Neutrophil (primary cell): ENCODE data around the gene ARID5B.

ENCODE experiments used
- H3K27ac ChIP-seq: fragments of 200-600 bp; sonication (generic); 2 replicates; pipeline ENCODE4 v1.5.1; 2016; ENCODE audit warnings: mild to moderate bottlenecking, moderate library complexity
- H3K27me3 ChIP-seq: fragments of 200-600 bp; sonication (generic); 2 replicates; pipeline ENCODE4 v1.6.0; 2016; ENCODE audit warnings: mild to moderate bottlenecking
- H3K36me3 ChIP-seq: fragments of 200-600 bp; sonication (generic); 2 replicates; pipeline ENCODE4 v1.5.1; 2017
- H3K4me1 ChIP-seq, 2 experiments: fragments of 200-600 bp in 1 of 2; sonication (generic) in 1 of 2; 1 replicate in 1 of 2; 2 replicates in 1 of 2; pipeline versions ENCODE4 v1.5.1 to v1.6.1; 2013 to 2016; ENCODE audit warnings: low read depth in 1 of 2, low read length in 1 of 2, mild to moderate bottlenecking in 1 of 2, moderate library complexity in 1 of 2; ENCODE audit not compliant: control insufficient read depth in 1 of 2, insufficient read depth in 1 of 2
- H3K4me3 ChIP-seq, 2 experiments: fragments of 200-600 bp in 1 of 2; sonication (generic) in 1 of 2; 1 replicate in 1 of 2; 2 replicates in 1 of 2; pipeline ENCODE4 v1.5.1; 2013 to 2016; ENCODE audit warnings: low read depth in 1 of 2, low read length in 1 of 2, mild to moderate bottlenecking in 1 of 2, moderate library complexity in 1 of 2
- H3K9me3 ChIP-seq: fragments of 200-600 bp; sonication (generic); 2 replicates; pipeline ENCODE4 v1.5.1; 2016
- TF ChIP-seq, protein P1 (sequence below): fragments of 200-600 bp; sonication (generic); IDR thresholded peaks from 2 replicates; pipeline ENCODE4 v1.5.1; 2016; ENCODE audit warnings: antibody characterized with exemption

The ARID5B gene

DNA sequence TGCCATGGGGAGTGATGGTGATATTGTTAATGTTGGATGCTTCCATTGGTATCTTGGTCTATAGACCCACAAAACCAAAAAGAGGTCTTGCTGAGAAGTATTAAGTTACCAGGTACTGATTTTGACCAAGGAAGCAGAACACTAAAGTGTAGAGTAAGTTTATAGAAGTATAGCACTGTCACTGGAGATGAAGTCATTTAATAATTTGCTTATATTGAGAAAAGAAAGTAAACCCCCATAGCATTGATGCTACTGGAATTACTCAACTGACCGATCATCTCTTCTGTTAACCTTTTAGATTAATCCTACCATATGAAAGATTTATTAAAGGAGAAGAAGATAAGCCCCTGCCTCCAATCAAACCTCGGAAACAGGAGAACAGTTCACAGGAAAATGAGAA is 183.9 kb downstream of the ARID5B start:
- no peaks in the 10 kb centered on the region for H3K9me3 ChIP-seq
- H3K27me3 ChIP-seq = no peaks in the 10 kb centered on the region
- TF ChIP-seq, protein P1, sequence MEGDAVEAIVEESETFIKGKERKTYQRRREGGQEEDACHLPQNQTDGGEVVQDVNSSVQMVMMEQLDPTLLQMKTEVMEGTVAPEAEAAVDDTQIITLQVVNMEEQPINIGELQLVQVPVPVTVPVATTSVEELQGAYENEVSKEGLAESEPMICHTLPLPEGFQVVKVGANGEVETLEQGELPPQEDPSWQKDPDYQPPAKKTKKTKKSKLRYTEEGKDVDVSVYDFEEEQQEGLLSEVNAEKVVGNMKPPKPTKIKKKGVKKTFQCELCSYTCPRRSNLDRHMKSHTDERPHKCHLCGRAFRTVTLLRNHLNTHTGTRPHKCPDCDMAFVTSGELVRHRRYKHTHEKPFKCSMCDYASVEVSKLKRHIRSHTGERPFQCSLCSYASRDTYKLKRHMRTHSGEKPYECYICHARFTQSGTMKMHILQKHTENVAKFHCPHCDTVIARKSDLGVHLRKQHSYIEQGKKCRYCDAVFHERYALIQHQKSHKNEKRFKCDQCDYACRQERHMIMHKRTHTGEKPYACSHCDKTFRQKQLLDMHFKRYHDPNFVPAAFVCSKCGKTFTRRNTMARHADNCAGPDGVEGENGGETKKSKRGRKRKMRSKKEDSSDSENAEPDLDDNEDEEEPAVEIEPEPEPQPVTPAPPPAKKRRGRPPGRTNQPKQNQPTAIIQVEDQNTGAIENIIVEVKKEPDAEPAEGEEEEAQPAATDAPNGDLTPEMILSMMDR = no peak
- H3K4me1 ChIP-seq = peaks cover 13 to 15% of the 10 kb centered on the region in 2 experiments
- no peaks in the 10 kb centered on the region for H3K36me3 ChIP-seq
- no peak overlapping the region for H3K4me3 ChIP-seq
- no peak overlapping the region for H3K27ac ChIP-seq

DNA sequence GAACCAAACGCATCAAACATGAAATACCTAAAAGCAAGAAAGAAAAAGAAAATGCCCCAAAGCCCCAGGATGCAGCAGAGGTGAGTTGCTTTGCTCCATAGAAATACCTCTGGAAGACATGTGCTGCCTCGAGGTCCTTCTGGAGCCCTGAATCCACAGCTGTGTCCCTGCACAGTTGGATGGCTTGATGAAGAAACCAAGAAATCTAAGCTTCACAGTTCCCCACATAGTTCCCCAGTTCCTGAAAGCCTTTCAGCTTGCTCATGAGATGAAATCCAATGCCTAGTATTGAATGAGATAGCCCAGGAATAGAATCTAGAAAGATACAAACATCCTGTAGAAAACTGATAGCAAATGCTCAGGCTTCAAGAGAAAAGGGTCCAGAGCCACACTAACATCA is 184.3 kb downstream of the ARID5B start:
- Histone ChIP-seq H3K4me3 (no peak overlapping the region), H3K9me3 (no peaks in the 10 kb centered on the region), H3K27me3 (no peaks in the 10 kb centered on the region), H3K36me3 (no peaks in the 10 kb centered on the region), H3K4me1 (peaks cover 13 to 15% of the 10 kb centered on the region in 2 experiments), H3K27ac (no peak overlapping the region)
- TF ChIP-seq, protein P1 = no peak

DNA sequence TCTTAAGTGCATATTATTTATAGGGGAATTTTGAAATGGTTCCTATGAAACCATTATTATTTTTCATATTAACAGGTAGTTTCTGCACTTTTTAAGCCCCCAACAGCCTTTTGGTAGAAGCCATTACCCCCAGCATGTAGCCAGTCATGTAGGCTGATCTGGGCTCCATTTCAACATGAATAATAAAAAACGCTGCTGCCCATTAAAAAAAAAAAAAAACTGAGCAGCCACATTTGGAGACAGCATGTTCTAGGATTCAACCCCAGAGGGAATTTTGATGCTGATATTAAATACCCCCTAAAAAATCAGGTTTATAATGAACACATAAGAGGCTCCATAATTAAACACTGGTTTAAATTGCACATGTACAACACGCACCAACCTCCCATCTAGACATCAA is 185.8 kb downstream of the ARID5B start:
- H3K36me3 ChIP-seq = no peaks in the 10 kb centered on the region
- H3K27me3 ChIP-seq = no peaks in the 10 kb centered on the region
- peaks cover 13% of the 10 kb centered on the region in 2 experiments for H3K4me1 ChIP-seq
- TF ChIP-seq, protein P1 = no peak
- H3K4me3 ChIP-seq = no peak overlapping the region
- H3K9me3 ChIP-seq = no peaks in the 10 kb centered on the region
- no peak overlapping the region for H3K27ac ChIP-seq

DNA sequence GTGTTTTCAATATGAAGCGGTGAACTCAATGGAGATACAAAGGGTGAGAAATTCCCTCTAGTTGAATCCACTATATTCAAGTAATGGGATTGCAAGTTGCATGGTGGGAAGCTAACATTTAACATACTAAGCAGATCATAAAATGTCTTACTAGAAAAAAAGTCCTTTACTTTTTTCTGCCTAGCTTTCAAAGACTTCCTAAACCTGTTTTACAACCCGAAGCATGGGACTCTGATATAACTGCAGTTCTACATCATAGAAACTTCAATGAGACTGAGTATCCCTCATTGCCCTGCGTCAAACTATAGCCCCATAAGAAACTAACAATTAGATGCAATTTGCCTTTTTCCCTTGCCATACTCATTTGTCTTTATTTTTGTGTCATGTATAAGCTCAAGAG is 187.3 kb downstream of the ARID5B start:
- TF ChIP-seq, protein P1 = no peak
- Histone ChIP-seq H3K4me1 (no peaks in the 10 kb centered on the region), H3K27ac (no peak overlapping the region), H3K9me3 (no peaks in the 10 kb centered on the region), H3K27me3 (no peaks in the 10 kb centered on the region), H3K4me3 (no peak overlapping the region), H3K36me3 (no peaks in the 10 kb centered on the region)

DNA sequence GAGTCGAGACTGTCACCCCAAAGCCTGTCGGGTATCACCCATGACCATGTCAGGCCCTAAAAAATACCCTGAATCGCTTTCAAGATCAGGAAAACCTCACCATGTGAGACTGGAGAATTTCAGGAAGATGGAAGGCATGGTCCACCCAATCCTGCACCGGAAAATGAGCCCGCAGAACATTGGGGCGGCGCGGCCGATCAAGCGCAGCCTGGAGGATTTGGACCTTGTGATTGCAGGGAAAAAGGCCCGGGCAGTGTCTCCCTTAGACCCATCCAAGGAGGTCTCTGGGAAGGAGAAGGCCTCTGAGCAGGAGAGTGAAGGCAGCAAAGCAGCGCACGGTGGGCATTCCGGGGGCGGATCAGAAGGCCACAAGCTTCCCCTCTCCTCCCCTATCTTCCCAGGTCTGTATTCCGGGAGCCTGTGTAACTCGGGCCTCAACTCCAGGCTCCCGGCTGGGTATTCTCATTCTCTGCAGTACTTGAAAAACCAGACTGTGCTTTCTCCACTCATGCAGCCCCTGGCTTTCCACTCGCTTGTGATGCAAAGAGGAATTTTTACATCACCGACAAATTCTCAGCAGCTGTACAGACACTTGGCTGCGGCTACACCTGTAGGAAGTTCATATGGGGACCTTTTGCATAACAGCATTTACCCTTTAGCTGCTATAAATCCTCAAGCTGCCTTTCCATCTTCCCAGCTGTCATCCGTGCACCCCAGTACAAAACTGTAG is 191.0 kb downstream of the ARID5B start:
- H3K4me1 ChIP-seq = no peaks in the 10 kb centered on the region
- H3K27me3 ChIP-seq = no peaks in the 10 kb centered on the region
- H3K4me3 ChIP-seq = no peak overlapping the region
- H3K27ac ChIP-seq = no peak overlapping the region
- TF ChIP-seq, protein P1 = no peak
- no peaks in the 10 kb centered on the region for H3K9me3 ChIP-seq
- H3K36me3 ChIP-seq = no peaks in the 10 kb centered on the region
